HG02973 (cell line): Measurements from ENCODE around the gene FNDC7.
"Not testable (repeated sequence)": the region's sequence is repeated elsewhere in the genome, so short reads cannot be mapped to it uniquely, and the experiment has no call there.

ENCODE experiments used
- ATAC-seq: cut with Tn5 transposase; IDR thresholded peaks from one replicate; pipeline ENCODE4 v1.9.1; 2021; ENCODE audit warnings: moderate library complexity; ENCODE audit not compliant: unreplicated experiment

FNDC7 gene

DNA sequence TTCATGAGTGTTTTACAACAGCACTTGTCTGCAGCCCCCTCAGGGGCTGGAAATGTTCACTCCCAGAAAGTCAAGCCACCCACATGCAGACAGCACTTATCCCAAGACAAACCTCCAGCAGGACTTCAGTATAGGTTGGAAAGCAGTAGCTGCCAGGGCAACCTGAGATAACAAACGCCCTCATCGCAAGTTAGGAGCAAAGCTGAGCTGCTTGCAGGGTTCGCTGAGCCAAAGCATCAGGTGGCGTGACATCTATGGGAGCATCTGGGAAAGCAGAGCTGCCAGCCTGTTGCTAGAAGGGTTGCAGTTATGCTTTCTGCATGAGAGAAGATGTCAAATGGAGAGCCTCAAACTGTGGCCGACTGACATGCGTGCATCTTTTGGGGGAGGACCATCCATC is 29.5 kb downstream of the FNDC7 start:
- ATAC-seq = no peak

DNA sequence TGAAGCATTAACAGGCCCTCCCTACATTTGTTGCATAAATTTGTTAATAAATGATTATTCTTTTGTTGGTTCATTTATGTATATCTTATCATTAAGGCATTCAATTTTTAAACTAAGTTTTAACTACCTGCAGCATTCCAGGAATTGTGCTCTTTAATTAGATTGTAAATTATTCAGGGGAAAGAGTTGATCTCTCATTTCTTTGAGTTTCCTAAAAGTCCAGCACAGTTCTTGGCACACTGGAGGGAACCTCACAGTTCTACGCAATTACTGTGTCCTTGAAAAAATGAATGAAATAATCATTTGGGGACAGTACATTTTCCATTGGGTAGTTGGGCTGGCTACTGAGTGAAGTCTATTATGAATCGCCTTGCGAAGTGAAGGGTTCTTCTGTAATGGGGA is 33.3 kb downstream of the FNDC7 start:
- no peak for ATAC-seq

DNA sequence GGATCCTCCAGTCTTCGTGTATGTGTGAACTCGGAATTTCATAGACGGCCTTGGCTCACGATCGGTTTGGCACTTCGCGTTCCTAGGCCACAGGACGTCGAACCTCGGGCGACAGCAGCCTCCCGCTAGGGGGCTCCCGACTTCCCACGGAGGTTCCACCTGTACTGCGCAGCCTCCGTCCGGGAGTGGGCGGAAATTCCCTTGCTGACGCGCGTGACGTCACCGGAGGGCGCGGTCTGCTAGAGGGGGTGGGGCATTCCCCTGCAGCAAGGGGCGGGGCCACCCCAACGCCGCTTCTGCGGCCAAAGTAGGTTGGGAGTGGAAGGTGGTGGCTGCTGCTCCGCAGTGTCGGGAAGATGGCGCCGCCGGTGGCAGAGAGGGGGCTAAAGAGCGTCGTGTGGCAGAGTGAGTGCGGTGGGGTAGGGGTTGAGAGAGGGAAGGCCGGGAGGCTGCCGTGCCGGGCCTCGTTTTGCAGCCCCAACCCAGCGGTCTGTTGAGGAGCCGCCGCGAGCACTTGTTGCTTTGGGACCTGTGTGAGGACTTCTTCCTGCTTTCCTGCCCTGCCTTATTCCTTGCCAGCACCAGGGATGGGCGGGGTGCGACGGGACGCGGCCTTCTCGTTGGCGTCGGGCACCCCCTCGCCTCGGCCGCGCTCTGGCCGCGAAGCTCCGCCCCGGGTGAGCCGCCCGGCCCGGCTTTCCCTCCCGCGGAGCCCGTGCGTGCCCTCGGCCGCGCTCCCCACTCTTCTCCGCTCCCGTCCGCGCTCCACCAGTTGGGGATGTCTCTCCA is 33.9 kb downstream of the FNDC7 start, which contains the start of gene STXBP3:
Gene STXBP3 (plus strand): TSS at position 293 of the 789 bp plus-strand sequence. CDS start 64 bp downstream, at position 357.
- peak; percentile 82 for ATAC-seq

DNA sequence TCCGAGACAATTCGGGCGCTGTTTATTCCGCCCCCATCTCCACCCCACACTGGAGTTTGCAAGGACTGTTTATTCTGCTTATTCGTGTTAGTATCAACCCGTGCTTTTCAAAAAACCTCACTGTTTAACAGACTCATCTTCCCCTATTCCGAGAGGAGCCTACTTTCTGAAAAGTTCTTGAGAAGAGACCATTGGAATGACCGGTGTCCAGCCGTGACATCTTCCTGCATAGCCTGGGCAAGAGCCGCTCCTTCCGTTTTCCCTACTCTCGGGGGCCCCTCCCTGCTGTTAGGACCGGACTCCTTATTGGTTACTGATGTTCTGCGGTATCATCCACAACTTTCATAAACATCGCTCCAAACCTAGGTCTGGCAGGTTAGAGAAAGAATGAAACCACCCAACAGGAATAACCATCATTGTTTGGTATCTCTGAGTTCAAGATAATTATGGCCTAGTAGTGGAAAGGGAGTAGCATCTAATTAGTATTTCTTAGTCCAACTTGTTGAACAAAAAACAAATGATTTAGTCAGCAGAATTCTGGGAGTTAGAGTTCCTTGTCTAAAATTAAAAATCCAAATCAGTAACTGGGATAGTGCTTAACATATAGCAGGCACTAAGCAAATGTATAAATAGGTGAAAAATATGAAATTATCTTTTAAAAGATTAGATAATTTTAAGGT is 34.6 kb downstream of the FNDC7 start:
- ATAC-seq = peak; percentile 28

DNA sequence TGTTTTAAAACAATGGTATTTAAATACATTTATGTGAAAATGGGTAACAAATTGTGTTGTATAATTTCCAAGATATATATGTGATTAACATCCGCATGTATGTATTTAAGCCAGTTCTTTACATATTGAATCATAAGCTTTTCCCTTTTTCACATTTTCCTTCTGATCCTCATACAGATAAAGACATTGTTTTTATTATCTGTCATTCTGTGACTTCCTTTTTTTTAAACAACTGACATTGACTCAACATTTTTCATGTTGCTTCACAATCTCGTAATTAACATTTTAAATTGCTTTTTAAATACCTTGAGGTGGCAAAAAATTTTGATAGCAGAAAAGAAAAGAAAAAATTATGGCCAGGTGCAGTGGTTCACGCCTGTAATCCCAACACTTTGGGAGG is 35.2 kb downstream of the FNDC7 start:
- no peak for ATAC-seq

DNA sequence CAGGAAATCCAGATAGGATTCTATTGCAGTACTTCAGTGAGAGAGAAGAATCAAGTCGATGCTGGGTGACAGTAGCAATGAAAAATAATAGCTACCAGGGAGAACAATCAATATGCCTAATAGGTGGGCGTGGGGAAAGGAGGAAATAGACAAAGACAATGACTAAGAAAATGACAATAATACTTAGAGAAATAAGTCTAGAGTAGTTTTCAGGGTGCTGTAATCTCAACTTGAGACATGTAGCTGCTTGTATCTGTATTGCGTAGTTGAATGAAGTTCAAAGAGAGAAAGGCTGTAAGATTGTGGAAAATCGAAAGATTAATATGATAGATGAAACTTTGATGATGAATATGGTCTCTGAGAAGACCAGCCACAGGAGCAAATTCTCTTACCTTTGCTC is 36.4 kb downstream of the FNDC7 start:
- ATAC-seq = no peak

DNA sequence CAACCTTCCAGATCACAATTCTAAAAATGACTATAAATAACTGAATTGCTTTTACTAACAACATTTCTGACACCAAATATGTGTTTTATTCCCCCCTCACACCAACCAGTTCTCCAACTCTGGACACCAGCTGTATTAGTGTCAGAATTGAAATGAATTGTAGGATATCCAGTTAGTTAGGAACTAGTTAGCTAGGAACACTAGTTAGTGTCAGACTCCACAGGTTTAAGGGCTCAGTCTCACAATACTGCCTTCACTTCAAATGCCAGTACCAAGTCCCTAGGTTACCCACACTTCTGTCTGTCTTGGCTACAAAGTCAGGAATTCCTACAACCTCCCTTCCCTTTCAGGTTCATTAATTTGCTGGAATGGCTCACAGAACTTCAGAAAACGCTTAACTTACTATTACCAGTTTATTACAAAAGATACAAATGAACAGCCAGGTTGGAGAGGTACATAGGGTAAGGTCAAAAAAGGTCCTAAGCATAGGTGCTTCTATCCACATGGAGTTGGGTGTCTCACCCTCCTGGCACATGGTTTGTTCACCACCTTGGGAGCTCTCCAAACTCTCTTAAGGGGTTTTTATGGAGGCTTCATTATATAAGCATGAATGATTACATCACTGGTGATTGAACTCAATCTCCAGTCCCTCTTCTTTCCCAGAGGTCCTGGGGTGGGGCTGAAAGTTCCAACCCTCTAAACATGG is 37.9 kb downstream of the FNDC7 start:
- ATAC-seq = no peak

DNA sequence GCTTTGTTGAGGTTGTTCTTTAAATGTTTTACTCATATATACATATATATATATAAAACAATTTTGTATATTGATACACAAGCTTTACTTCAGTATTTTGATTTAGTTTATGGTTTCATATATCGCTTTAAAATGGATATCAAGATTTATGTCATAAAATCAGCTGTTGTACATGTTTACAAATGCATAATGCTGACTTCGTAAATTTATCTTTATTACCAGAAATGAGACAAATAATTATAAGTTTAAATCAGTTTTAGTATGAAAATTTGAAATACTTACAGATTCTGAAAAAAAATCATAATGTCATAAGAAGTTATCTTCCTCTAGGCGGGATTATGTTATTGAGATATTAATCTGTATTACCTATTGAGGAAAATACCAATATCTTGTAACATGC is 40.7 kb downstream of the FNDC7 start:
- ATAC-seq = no peak

DNA sequence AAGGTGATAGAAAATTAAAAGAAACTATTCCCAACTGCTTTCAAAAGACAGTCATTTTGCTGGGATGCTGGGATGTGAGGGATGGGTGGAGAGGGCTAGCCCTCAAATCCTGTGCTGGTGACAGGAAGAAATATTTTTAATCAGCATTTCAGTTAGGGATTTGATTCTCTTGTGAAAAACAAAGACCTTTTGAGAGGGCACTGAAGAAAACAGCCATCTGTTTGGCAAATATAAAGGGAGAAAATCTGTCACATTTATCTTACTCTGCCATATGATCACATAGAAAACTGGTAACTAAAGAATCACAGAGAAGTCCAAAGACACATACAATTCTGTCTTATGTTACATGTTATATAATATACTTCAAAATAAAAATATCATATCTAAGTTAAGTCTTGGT is 46.1 kb downstream of the FNDC7 start:
- ATAC-seq = no peak

DNA sequence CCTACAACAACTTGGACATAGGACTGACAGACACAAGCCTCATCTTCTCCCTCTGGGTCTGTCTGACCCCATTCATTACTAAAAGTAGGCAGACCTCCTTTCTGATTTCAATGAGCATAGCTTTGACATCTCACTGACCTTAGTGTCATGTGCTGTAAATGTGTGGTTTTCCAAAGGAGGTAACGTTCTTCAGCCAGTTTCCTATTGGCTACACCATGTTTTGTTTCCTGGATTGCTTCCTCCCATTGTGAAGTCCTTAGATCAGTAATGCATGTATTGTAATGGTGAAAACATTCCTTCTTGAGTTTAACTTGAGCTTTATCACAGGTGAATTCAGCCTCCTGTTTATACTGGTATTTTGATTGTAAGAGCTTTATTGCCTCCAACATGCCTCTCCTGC is 54.4 kb downstream of the FNDC7 start:
- ATAC-seq = no peak

DNA sequence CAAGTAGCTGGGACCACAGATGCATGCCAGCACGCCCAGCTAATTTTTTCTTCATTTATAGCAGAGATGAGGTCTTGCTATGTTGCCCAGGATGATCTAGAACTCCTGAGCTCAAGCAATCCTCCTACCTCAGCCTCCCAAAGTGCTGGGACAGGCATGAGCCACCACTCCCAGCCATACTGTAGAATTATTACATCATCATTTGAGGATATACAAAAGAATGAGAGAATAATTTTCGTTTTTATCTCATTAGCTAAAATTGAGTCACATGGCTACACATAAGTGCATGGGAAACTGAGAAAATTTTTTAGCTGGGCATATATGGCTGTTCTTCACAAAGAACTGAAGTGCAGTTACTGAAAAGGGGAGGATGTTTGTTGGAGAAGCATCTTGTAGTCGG is 55.0 kb downstream of the FNDC7 start:
- ATAC-seq = no peak

DNA sequence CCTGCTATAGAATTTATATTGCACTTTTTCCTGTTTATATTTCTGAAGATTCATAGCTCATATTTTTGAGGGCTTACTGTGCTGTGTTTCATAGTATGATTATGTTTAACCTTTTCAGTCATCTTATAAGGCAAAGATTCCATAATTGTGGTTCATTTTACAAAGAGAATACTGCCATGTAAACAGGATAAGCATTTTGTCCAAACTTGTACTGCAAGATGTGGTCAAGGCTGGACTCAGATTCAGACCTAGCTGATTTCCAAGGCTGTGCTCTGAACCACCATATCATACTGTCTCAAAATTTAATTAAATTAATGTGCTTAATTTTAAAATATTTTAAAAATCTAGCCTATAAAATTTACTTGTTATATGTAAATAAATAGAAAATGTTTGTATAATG is 65.1 kb downstream of the FNDC7 start:
- ATAC-seq = no peak

DNA sequence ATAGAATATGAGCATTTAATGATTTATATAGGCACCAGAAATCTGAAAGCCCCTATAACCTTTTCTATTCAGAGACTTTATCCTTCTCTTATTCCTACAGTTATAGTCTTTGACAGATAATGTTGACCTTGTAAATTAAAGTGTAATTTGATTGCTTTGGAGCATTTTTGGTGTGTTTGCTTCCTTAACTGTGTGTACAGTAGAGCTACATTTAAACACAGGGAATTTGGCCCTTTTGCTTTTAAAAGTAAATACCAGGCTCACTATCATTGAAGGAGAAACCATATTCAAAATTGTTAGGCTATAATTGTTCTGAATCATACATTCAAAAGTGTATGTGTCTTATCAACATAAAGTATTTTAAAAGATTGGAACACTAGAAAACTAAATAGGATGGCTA is 66.7 kb downstream of the FNDC7 start:
- no peak for ATAC-seq

DNA sequence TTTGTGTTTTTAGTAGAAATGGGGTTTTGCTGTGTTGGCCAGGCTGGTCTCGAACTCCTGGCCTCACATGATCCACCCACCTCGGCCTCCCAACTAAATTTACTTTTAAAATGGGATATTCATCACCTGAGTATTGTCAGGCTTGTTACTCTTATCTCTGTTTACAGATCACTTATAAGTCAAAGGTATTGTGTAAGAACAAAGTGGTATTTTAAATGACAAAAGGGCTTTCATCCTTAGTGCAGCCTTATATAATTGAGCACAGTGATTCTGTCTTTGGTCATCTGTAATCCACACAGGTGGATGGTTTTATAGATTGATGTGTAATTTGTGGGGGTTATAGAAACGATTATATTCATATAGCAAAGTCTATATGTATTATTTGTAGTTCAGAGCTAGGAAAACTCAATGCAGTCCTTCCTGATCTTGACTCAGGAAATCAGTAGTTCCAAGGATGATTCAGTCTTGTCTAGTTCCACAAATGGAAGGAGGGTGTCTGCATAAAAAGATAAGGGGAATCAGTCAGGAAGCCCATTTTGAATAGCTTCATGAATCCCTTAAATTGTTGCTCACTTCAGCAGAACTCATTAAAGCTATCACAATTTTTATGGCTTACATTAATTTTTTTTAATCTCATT is 68.3 kb downstream of the FNDC7 start:
- no peak for ATAC-seq

DNA sequence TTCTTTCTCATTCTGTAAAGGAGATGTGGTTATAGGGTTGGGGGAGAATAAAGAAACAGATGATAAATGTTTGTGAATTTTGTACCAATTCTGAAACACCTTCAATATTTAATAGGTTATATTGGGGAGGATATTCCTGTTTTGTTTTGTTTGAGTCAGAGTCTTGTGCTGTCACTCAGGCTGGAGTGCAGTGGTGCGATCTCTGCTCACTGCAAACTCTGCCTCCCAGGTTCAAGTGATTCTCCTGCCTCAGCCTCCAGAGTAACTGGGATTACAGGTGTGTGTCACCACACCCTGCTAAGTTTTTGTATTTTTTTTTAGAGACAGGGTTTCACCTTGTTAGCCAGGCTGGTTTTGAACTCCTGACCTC is 68.9 kb downstream of the FNDC7 start:
- not testable (repeated sequence) for ATAC-seq

DNA sequence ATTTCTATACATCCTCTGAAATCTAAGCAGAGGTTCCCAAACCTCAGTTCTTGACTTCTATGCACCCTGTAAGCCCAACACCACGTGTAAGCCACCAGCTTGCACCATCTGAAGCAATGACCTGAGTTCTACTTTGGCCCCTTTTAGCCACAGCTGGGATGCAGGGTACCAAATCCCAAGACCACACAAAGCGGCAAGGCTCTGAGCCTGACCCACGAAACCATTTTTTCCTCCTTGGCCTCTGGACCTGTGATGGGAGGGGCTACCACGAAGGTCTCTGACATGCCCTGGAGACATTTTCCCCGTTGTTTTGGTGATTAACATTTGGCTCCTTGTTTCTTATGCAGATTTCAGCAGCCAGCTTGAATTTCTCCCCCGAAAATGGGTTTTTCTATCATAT is 72.6 kb downstream of the FNDC7 start:
- no peak for ATAC-seq

DNA sequence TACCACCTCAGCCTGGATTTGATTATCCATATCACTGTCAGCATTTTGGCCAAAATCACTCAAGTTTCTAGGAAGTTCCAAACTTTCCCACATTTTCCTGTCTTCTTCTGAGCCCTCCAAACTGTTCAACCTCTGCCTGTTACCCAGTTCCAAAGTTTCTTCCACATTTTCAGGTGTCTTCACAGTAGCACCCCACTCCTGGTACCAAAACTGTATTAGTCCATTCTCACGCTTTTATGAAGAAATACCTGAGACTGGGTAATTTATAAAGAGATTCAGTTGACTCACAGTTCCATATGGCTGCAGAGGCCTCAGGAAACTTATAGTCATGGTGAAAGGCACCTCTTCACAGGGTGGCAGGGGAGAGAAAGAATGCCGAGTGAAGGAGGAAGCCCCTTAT is 73.2 kb downstream of the FNDC7 start:
- ATAC-seq = no peak

DNA sequence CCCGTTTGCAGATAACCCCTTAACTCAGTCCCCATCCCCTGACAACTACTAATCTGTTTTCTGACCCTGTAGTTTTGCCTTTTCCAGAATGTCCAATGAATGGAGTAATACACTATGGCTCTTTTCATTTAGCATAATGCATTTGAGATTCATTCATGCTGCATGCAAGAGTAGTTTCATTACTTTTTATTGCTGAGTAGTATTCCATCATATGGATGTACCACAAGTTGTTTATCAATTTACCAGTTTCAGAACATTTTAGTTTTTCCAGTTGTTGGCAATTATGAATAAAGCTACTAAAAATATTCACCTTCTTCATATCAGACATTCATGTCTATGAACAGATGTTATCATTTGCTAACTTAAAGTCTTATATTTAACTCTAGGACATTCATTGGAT is 79.1 kb downstream of the FNDC7 start:
- ATAC-seq = no peak
